ENCODE data around the gene SLU7.

GRCh38 chr5:160442824-160443431 is 24.0 kb upstream of the SLU7 start:
- TF ChIP-seq POLR2AphosphoS5 (IDR thresholded peaks at IDR 0.05; ENCODE audit: low read depth, low read length) (no peak), CTCF (IDR thresholded peaks at IDR 0.05) (no peak), NRF1 (IDR thresholded peaks at IDR 0.05; ENCODE audit: low read depth, low read length) (no peak), EP300 (IDR thresholded peaks at IDR 0.05; ENCODE audit: borderline replicate concordance in 1 of 2, low read depth in 1 of 2, low read length in 1 of 2) (no peak), GATA2 (CRISPR knock-in tag; IDR thresholded peaks at IDR 0.05) (no peak), MAX (IDR thresholded peaks at IDR 0.05; ENCODE audit: low read depth) (no peak), GABPA (IDR thresholded peaks at IDR 0.05; ENCODE audit: low read depth) (no peak), RCOR1 (IDR thresholded peaks at IDR 0.05; ENCODE audit: low read length) (no peak), YY1 (IDR thresholded peaks at IDR 0.05; ENCODE audit: low read depth) (no peak), MXI1 (IDR thresholded peaks at IDR 0.05; ENCODE audit: low read depth, low read length) (no peak), NFIC (IDR thresholded peaks at IDR 0.05; ENCODE audit: borderline replicate concordance) (no peak), USF2 (IDR thresholded peaks at IDR 0.05; ENCODE audit: borderline replicate concordance, low read depth, low read length) (no peak), RAD21 (IDR thresholded peaks at IDR 0.05; ENCODE audit: low read length) (no peak), CHD2 (IDR thresholded peaks at IDR 0.05; ENCODE audit: low read length, partially characterized antibody) (no peak)
